OCI-LY1 (cell line): Measurements from ENCODE around the gene MTG2.

Experiments used
- CTCF ChIP-seq: fragments of 200-600 bp; sonication (generic), shearing (Covaris generic); IDR thresholded peaks from 2 replicates; pipeline ENCODE4 v1.5.1; 2017; ENCODE audit warnings: mild to moderate bottlenecking, antibody characterized with exemption, low read length, moderate library complexity, mixed read lengths
- EZH2 ChIP-seq: fragments of 200-600 bp; sonication (generic), shearing (Covaris generic); IDR thresholded peaks from 2 replicates; pipeline ENCODE4 v1.8.0; 2017; ENCODE audit warnings: borderline replicate concordance, mixed run types, mild to moderate bottlenecking, antibody characterized with exemption, low read length, moderate library complexity, mixed read lengths

- TF ChIP-seq CTCF = no peak
- TF ChIP-seq EZH2 = no peak
These were observed 63.6 kb downstream of the MTG2 start for GRCh38 chr20:62246431-62246830.
